GM12801 (cell line): ENCODE results near the gene NUP98.

ENCODE experiments used
- TF ChIP-seq, protein P1 (sequence below): IDR thresholded peaks from one replicate; pipeline ENCODE4 v1.5.1; 2011; ENCODE audit warnings: control low read depth; ENCODE audit not compliant: insufficient read length; ENCODE audit errors: extremely low read depth

Gene NUP98

DNA sequence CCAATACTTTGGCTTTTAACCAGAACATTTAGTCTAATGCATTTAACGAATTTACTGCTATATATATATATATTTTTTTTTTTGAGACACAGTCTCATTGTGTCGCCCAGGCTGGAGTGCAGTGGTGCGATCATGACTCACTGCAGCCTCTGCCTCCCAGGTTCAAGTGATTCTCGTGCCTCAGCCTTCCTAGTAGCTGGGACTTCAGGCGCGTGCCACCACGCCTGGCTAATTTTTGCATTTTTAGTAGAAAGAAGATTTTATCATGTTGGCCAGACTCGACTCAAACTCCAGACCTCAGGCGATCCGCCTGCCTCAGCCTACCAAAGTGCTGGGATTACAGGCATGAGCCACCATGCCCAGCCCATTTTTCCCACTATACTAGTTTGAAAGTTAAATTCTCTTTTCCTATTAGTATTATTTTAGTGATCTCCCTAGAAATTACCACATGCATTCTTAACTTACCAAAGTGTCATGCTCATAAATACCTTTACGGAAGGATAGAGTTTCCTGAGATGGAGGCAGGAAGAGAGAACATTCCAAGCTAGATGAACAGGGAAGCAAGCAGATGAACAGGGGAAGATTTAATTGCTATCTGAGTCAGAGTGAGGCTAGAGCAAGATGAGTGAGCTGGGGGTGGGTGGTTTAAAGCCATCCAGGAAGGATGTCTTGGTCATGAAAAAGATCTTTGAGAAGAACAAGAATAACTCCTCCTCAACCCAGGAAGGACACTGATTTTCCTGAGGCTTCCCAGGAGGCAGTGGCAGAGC, 6.6 kb upstream of the NUP98 start:
- TF ChIP-seq, protein P1, sequence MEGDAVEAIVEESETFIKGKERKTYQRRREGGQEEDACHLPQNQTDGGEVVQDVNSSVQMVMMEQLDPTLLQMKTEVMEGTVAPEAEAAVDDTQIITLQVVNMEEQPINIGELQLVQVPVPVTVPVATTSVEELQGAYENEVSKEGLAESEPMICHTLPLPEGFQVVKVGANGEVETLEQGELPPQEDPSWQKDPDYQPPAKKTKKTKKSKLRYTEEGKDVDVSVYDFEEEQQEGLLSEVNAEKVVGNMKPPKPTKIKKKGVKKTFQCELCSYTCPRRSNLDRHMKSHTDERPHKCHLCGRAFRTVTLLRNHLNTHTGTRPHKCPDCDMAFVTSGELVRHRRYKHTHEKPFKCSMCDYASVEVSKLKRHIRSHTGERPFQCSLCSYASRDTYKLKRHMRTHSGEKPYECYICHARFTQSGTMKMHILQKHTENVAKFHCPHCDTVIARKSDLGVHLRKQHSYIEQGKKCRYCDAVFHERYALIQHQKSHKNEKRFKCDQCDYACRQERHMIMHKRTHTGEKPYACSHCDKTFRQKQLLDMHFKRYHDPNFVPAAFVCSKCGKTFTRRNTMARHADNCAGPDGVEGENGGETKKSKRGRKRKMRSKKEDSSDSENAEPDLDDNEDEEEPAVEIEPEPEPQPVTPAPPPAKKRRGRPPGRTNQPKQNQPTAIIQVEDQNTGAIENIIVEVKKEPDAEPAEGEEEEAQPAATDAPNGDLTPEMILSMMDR = no peak

DNA sequence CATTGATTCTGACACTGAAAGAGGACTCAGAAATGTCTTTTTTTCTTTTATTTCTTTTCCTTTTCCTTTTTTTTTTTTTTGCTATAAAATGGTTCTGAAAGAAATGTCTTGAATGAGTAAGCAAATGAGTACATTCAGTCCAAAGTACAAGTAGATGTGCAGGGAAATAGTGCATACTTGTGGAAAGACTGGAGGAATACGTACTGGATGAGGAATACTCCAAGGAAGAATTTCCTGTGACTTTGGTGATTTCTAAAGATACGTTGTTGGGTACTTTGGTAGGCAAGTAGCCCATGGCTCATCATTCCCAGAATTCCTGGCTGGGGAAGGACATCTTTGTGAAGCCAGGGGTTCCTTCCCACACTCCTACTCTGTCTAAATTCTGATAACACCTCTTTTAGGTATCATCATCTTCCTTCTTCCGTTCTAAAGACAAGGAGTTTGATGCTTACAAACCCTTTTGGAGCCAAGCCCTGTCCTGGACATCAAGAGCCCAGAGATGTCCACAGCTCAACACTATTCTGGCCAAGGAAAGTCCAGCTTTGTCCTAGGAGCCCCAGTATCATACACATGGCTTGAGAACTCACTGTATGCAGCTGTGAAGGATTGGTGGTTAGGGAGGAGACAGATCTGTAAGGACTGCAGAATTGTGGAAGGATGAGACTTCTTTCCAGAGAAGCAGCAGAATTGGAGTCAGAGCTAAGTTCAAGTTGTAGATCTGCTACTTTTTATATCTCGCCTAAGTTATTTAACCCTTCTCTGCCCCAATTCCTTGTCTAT, 4.8 kb upstream of the NUP98 start:
- TF ChIP-seq, protein P1 = no peak

DNA sequence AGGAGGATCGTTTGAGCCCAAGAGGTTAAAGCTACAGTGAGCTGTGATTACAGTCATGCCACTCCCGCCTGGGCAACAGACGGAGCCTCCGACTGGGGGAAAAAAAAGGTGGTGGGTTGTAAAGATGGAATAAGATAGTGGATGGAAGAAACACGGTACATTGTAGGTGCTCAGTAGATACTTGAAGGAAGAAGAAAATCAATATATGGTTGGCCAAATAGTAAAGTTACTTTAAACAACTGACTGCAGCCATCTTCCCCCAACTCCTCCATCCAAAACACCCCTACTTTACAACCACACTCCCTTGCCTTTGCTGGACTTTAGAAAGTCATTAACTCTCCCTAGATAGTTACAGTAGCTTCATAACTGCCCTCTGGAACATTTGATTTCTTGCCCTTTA, 2.5 kb upstream of the NUP98 start:
- TF ChIP-seq, protein P1 = no peak

DNA sequence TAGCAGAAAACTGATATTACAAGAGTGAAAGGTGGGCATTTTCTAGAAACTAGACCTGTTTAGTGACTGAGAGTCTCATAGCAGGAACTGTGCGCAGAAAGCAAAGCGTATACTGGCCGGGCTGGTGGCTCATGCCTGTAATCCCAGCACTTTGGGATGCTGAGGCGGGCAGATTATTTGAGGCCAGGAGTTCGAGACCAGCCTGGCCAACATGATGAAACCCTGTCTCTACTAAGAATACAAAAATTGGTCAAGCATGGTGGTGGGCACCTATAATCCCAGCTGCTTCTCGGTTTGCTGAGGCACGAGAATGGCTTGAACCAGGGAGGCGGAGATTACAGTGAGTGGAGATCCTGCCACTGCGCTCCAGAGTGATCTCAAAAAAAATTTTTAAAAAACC, 1.8 kb upstream of the NUP98 start:
- TF ChIP-seq, protein P1 = no peak

DNA sequence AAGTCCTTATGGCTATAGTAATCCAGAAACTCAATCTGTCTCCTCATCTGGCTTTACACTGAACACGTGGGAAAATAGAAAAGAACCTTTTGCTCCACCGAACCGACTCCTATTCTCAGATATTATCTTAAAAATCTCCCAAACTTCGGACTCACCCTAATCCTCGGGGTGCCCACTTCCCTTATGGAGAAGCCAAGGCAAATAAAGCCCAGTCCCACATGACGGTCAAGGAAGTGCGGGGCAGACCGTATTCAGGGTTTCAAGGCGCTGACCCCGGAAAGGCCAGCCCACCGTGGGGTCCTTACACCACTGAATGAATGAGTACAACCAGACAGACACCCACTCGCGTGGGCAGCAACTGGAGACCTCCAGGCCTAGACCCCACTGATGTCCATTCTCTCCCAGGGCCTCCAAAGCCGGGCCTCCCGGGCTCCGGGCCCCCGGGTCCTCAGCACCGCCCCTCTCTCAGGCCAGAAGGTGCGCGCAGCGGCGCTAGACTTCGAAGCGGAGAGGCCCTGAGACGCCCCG, 489 bp downstream of the NUP98 start:
- TF ChIP-seq, protein P1 = no peak

DNA sequence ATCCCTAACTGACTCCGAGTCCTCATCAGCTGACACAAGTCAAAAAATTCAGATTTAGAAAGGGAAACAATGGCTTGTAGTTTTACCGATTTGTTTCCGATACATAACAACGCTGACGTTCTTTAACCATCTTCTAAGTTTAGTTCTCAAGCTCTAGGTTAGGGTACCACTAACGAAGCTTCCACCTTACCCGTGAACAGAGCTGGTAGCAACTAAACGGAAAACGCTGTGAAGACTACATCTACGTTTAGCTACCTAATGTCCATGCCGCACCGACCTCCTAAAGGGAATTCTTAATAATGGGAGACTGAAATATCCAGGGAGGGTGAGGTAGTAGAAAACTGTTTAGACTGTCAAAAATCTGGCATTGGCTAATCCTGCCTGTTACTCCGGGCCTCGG, 1.0 kb downstream of the NUP98 start:
- TF ChIP-seq, protein P1 = no peak

DNA sequence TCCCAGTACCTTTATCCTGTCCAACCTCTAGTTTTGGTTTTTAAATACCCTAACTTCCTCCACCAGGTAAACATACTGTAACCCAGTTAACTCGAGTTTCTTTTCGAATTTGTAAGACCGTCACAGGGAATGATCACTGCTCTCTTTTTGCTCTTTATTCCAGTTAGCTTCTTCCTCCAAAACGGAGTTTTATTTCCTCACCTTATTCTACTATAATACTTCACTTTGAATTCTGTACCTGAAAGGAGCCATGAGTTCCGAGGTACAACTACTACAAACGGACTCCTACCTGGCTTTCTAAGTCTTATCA, 1.4 kb downstream of the NUP98 start:
- TF ChIP-seq, protein P1 = no peak
